Thyroid gland (tissue), 4 donors: Measurements from ENCODE around the gene RNFT2.

Experiments used
- POLR2A ChIP-seq, 2 donors: fragments of 450-650 bp; IDR thresholded peaks; one replicate each; pipeline ENCODE4 v1.6.1; 2017; ENCODE audit warnings: antibody characterized with exemption in 2 of 2, mild to moderate bottlenecking in 2 of 2, moderate library complexity in 1 of 2
- TF ChIP-seq, protein P1 (sequence below), 6 experiments: fragments of 200-600 bp in 3 of 6; fragments of 450-650 bp in 3 of 6; sonication (generic) in 3 of 6; IDR thresholded peaks; one replicate each; pipeline ENCODE4 v1.5.1; 2016 to 2019; ENCODE audit warnings: antibody characterized with exemption in 6 of 6, mild to moderate bottlenecking in 2 of 6, inconsistent platforms in 1 of 6, moderate library complexity in 1 of 6

DNA sequence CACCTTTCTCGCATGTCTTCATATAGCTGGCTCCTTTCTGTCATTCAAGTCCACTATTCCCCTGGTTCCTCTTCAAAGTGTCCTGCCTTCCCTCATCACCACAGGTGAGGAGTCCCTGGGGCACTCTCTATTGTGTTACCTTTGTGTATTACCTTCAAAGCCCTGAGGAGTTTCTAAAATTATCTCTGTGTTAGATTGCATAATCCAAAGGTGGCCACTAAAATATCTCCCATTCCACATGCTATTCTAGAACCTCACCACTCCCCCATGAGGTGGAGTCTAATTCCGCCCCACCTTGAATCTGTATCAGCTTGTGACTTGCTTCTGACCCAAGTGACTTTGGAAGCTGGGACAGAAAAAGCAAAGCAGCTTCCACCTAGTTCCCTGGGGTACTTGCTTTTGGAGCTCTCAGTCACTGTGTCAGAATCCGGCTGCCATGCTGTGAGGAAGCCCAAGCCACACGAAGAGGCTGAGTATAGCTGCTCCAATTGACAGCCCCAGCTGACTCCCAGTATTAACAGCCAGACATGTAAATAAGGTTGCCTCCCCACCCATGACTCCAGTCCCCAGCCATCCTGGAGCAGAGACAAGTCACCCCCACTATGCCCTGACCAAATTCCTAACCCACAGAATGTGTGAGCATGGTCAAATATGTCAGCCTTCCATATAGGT, 136.3 kb downstream of the RNFT2 start:
- TF ChIP-seq, protein P1, sequence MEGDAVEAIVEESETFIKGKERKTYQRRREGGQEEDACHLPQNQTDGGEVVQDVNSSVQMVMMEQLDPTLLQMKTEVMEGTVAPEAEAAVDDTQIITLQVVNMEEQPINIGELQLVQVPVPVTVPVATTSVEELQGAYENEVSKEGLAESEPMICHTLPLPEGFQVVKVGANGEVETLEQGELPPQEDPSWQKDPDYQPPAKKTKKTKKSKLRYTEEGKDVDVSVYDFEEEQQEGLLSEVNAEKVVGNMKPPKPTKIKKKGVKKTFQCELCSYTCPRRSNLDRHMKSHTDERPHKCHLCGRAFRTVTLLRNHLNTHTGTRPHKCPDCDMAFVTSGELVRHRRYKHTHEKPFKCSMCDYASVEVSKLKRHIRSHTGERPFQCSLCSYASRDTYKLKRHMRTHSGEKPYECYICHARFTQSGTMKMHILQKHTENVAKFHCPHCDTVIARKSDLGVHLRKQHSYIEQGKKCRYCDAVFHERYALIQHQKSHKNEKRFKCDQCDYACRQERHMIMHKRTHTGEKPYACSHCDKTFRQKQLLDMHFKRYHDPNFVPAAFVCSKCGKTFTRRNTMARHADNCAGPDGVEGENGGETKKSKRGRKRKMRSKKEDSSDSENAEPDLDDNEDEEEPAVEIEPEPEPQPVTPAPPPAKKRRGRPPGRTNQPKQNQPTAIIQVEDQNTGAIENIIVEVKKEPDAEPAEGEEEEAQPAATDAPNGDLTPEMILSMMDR (IDR thresholded peaks at IDR 0.05), result no peak
- TF ChIP-seq POLR2A (IDR thresholded peaks at IDR 0.05), result no peak
